ENCODE results near the gene CTNNBL1. TPM values are rescaled to one million over a fixed set of nuclear protein-coding genes. Genes with fewer than 3 reads are reported as not detected.

The CTNNBL1 gene
- total and polyA plus RNA-seq, 2 experiments from 2014 or later: 36.3 to 68.7 TPM

DNA sequence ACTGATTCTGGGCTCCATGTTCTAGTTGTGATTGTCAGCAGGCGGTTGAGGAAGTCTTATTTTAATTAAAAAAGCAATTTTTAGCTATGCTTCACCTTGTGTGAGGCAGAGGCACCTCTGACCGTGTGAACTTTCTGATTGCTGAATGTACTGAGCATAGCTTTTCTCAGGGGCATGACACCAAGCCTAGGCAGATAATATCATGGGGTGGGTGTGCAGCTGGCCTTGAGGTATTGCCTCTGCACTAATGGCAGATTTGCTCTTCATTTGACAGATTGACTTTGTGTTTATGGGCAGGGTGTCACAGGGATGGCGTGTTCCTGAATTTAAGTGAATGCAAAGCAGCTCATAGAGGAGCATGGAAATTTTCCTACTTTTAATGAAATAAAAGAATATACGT lies 19.6 kb downstream of the CTNNBL1 start:
- Mint-ChIP-seq H3K9me3 (no peaks in the 10 kb centered on the region), H3K4me1 (peaks cover 5% of the 10 kb centered on the region), H3K4me3 (no peak overlapping the region), H3K36me3 (ENCODE audit: low read depth) (no peaks in the 10 kb centered on the region; the same call in 2 of the 3 replicates), H3K27me3 (ENCODE audit: insufficient read depth, low read depth, poor library complexity) (no peaks in the 10 kb centered on the region), H3K27ac (no peak overlapping the region)
- peaks cover 90% of the 10 kb centered on the region for H3K79me2 ChIP-seq (replicated peaks; ENCODE audit: insufficient read depth)
- peaks cover 30% of the 10 kb centered on the region for H4K20me1 ChIP-seq (replicated peaks; ENCODE audit: insufficient read depth)
- no peak for TF ChIP-seq EZH2 (IDR thresholded peaks at IDR 0.05; ENCODE audit: low read depth, unreplicated experiment)
- TF ChIP-seq NANOG (IDR thresholded peaks at IDR 0.05; ENCODE audit: borderline replicate concordance): no peak
- no peak for TF ChIP-seq EZH2phosphoT487 (IDR thresholded peaks at IDR 0.05; ENCODE audit: unreplicated experiment)
- TF ChIP-seq, protein P1, sequence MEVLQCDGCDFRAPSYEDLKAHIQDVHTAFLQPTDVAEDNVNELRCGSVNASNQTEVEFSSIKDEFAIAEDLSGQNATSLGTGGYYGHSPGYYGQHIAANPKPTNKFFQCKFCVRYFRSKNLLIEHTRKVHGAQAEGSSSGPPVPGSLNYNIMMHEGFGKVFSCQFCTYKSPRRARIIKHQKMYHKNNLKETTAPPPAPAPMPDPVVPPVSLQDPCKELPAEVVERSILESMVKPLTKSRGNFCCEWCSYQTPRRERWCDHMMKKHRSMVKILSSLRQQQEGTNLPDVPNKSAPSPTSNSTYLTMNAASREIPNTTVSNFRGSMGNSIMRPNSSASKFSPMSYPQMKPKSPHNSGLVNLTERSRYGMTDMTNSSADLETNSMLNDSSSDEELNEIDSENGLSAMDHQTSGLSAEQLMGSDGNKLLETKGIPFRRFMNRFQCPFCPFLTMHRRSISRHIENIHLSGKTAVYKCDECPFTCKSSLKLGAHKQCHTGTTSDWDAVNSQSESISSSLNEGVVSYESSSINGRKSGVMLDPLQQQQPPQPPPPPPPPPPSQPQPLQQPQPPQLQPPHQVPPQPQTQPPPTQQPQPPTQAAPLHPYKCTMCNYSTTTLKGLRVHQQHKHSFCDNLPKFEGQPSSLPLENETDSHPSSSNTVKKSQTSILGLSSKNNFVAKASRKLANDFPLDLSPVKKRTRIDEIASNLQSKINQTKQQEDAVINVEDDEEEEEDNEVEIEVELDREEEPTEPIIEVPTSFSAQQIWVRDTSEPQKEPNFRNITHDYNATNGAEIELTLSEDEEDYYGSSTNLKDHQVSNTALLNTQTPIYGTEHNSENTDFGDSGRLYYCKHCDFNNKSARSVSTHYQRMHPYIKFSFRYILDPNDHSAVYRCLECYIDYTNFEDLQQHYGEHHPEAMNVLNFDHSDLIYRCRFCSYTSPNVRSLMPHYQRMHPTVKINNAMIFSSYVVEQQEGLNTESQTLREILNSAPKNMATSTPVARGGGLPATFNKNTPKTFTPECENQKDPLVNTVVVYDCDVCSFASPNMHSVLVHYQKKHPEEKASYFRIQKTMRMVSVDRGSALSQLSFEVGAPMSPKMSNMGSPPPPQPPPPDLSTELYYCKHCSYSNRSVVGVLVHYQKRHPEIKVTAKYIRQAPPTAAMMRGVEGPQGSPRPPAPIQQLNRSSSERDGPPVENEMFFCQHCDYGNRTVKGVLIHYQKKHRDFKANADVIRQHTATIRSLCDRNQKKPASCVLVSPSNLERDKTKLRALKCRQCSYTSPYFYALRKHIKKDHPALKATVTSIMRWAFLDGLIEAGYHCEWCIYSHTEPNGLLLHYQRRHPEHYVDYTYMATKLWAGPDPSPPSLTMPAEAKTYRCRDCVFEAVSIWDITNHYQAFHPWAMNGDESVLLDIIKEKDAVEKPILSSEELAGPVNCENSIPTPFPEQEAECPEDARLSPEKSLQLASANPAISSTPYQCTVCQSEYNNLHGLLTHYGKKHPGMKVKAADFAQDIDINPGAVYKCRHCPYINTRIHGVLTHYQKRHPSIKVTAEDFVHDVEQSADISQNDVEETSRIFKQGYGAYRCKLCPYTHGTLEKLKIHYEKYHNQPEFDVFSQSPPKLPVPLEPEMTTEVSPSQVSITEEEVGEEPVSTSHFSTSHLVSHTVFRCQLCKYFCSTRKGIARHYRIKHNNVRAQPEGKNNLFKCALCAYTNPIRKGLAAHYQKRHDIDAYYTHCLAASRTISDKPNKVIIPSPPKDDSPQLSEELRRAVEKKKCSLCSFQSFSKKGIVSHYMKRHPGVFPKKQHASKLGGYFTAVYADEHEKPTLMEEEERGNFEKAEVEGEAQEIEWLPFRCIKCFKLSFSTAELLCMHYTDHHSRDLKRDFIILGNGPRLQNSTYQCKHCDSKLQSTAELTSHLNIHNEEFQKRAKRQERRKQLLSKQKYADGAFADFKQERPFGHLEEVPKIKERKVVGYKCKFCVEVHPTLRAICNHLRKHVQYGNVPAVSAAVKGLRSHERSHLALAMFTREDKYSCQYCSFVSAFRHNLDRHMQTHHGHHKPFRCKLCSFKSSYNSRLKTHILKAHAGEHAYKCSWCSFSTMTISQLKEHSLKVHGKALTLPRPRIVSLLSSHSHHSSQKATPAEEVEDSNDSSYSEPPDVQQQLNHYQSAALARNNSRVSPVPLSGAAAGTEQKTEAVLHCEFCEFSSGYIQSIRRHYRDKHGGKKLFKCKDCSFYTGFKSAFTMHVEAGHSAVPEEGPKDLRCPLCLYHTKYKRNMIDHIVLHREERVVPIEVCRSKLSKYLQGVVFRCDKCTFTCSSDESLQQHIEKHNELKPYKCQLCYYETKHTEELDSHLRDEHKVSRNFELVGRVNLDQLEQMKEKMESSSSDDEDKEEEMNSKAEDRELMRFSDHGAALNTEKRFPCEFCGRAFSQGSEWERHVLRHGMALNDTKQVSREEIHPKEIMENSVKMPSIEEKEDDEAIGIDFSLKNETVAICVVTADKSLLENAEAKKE (CRISPR knock-in tag; IDR thresholded peaks at IDR 0.05): no peak
- no peak for TF ChIP-seq ZNF114 (CRISPR knock-in tag; IDR thresholded peaks at IDR 0.05)
- TF ChIP-seq, protein P2, sequence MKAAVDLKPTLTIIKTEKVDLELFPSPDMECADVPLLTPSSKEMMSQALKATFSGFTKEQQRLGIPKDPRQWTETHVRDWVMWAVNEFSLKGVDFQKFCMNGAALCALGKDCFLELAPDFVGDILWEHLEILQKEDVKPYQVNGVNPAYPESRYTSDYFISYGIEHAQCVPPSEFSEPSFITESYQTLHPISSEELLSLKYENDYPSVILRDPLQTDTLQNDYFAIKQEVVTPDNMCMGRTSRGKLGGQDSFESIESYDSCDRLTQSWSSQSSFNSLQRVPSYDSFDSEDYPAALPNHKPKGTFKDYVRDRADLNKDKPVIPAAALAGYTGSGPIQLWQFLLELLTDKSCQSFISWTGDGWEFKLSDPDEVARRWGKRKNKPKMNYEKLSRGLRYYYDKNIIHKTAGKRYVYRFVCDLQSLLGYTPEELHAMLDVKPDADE (IDR thresholded peaks at IDR 0.05): no peak
- TF ChIP-seq JUNB (IDR thresholded peaks at IDR 0.05; ENCODE audit: unreplicated experiment): no peak
- TF ChIP-seq, protein P3, sequence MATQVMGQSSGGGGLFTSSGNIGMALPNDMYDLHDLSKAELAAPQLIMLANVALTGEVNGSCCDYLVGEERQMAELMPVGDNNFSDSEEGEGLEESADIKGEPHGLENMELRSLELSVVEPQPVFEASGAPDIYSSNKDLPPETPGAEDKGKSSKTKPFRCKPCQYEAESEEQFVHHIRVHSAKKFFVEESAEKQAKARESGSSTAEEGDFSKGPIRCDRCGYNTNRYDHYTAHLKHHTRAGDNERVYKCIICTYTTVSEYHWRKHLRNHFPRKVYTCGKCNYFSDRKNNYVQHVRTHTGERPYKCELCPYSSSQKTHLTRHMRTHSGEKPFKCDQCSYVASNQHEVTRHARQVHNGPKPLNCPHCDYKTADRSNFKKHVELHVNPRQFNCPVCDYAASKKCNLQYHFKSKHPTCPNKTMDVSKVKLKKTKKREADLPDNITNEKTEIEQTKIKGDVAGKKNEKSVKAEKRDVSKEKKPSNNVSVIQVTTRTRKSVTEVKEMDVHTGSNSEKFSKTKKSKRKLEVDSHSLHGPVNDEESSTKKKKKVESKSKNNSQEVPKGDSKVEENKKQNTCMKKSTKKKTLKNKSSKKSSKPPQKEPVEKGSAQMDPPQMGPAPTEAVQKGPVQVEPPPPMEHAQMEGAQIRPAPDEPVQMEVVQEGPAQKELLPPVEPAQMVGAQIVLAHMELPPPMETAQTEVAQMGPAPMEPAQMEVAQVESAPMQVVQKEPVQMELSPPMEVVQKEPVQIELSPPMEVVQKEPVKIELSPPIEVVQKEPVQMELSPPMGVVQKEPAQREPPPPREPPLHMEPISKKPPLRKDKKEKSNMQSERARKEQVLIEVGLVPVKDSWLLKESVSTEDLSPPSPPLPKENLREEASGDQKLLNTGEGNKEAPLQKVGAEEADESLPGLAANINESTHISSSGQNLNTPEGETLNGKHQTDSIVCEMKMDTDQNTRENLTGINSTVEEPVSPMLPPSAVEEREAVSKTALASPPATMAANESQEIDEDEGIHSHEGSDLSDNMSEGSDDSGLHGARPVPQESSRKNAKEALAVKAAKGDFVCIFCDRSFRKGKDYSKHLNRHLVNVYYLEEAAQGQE (IDR thresholded peaks at IDR 0.05; ENCODE audit: unreplicated experiment): no peak
- TF ChIP-seq STAT1 (IDR thresholded peaks at IDR 0.05; ENCODE audit: unreplicated experiment): no peak
- no peak for TF ChIP-seq ZNF331 (CRISPR knock-in tag; IDR thresholded peaks at IDR 0.05; ENCODE audit: low read depth)
- no peak for TF ChIP-seq POLR2AphosphoS5 (IDR thresholded peaks at IDR 0.05; ENCODE audit: low read depth)
- TF ChIP-seq, protein P4, sequence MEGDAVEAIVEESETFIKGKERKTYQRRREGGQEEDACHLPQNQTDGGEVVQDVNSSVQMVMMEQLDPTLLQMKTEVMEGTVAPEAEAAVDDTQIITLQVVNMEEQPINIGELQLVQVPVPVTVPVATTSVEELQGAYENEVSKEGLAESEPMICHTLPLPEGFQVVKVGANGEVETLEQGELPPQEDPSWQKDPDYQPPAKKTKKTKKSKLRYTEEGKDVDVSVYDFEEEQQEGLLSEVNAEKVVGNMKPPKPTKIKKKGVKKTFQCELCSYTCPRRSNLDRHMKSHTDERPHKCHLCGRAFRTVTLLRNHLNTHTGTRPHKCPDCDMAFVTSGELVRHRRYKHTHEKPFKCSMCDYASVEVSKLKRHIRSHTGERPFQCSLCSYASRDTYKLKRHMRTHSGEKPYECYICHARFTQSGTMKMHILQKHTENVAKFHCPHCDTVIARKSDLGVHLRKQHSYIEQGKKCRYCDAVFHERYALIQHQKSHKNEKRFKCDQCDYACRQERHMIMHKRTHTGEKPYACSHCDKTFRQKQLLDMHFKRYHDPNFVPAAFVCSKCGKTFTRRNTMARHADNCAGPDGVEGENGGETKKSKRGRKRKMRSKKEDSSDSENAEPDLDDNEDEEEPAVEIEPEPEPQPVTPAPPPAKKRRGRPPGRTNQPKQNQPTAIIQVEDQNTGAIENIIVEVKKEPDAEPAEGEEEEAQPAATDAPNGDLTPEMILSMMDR (conservative IDR thresholded peaks at IDR 0.05; ENCODE audit: low read depth in 2 of 2): no peak
- no peak for TF ChIP-seq CREB1 (CRISPR knock-in tag; IDR thresholded peaks at IDR 0.05; ENCODE audit: low read depth)
- H3K36me3 ChIP-seq (ENCODE audit: insufficient read depth): no peaks in the 10 kb centered on the region
- H3K27me3 ChIP-seq (ENCODE audit: insufficient read depth): no peaks in the 10 kb centered on the region
- no peak overlapping the region for H3K4me2 ChIP-seq
- ATAC-seq (no peak), DNase-seq (ENCODE audit: low spot score) (no peak)
- no peak overlapping the region for H2AFZ ChIP-seq
- no peaks in the 10 kb centered on the region for H3F3A ChIP-seq (replicated peaks; ENCODE audit: low read depth)
- no peak overlapping the region for H3K27ac ChIP-seq (ENCODE audit: low read depth)
- H3K4me1 ChIP-seq (ENCODE audit: insufficient read depth): peaks cover 3% of the 10 kb centered on the region; the same call in 1 of the 2 replicates
- no peaks in the 10 kb centered on the region for H3K9me2 ChIP-seq (ENCODE audit: insufficient read depth)
- H3K4me3 ChIP-seq: no peak overlapping the region

All from GM23338 (cell line).